ENCODE results near the gene ALDH1B1.
"Not testable (repeated sequence)": the region's sequence is repeated elsewhere in the genome, so short reads cannot be mapped to it uniquely, and the experiment has no call there.

ALDH1B1 gene

GRCh38 chr9:38388283-38389223, 3.9 kb upstream of the ALDH1B1 start:
- DNase-seq, result no peak

DNA sequence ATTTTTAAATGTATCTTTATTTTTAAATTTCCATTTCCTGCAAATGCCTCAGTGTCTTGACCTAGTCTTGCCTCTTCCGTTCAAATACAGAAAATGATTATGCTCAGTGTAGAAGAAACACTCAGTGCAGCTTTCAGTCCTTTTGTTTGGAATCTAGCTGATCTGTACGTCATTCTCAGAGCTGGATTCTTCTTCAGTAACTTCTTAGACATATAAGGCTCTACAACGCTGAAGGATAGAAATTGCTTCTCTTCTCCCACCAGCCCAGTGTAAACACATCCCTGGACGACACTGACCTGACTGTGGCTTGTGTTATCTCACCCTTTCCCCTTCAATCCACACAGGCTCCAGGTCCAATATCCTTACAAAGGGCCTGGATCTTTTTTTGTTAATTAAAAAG, 3.2 kb upstream of the ALDH1B1 start:
- DNase-seq, result no peak

DNA sequence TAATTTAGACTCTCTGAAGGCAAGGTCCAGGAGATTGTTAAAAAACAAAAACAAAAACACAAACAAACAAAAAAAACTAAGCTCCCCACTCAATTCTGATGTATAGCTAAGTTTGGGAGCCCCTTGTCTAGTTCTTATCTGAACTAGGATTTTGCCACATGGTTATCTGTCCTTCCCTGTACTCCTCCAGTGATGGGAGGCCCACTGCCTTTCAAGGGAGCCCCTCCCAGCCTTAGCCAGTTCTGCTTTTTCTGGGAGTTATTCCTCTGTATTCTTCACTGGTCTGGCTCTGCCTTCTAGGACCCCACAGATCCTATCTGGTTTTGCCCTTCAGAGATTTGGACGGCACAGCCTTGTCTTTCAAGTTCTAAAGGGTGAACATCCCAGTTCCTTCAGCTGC, 2.1 kb upstream of the ALDH1B1 start:
- DNase-seq, result no peak

GRCh38 chr9:38390851-38391250, 1.7 kb upstream of the ALDH1B1 start:
- DNase-seq, result no peak

DNA sequence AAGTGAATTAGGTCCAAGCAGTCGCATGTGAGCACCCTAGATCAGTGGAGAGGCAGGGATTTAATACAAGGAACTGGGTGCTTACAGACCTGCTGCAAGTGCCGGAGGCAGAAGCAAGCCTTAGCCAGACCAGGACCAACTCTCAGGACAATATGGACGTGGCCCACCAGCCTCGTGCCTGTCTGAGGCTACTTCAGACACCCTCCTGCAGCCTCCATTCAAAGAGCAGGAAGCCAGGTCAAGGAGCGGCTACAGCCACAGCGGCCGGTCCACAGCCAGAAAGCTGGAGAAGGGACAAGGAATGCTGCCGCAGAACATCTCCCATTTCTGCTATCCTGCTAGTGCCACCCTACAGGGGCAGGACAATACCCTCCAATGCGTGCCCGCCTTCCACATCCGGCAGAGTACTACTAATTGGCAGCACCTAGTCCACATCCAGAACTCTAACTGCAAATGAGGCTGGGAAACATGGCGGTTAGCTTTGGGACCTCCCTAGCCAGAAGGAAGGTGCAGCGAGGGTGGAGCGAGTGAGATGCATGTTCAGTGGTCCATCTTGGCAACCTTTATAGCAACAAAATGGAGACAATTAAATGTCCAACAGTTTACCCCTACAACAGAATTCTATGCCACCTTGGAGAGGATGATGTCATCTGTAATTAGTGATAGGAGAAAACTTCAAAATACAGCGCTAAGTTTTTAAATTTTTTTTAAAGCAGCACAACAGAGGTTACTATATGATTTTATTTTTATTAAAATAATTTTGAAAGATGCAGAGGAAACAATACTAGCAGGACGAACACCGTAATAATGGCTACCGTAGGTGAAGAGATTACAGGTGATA, 1.0 kb upstream of the ALDH1B1 start:
- DNase-seq, result no peak

DNA sequence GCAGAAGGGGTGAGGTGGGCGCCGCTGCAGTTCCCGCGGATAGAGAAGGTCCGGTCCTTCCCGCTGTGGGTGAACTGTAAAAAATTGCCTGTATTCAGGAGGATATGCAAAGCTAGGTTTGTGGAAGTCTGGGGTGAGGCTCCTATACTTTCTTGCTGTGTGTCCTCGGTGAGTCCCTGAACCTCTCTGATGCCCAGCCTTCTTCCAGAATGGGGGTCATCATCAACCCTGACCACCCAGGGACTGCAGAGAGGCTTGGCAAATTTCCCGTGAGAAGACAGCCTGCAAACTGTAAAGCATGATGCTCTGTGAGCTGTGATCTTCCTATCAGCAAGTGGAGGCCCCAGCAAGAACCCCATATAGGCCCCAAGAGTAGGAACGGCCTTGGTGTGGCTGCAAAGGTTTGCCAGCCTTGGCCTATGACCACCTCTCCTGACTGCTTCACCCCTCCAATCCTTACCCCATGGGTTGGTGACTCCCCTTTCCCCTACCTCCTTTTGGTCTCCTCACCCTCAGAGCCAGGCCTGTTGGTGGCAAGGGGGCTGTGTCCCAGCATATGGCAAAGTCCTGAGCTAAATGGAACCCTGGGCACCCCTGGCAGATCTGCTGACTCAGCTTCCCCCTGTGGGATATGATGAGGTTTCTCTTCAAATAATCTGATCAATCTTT, 760 bp downstream of the ALDH1B1 start:
- no peak for DNase-seq

- no peak for DNase-seq
Observed at GRCh38 chr9:38394416-38394815, 1.9 kb downstream of the ALDH1B1 start.

- DNase-seq, result no peak
Observed at GRCh38 chr9:38395653-38396370, 3.3 kb downstream of the ALDH1B1 start.

DNA sequence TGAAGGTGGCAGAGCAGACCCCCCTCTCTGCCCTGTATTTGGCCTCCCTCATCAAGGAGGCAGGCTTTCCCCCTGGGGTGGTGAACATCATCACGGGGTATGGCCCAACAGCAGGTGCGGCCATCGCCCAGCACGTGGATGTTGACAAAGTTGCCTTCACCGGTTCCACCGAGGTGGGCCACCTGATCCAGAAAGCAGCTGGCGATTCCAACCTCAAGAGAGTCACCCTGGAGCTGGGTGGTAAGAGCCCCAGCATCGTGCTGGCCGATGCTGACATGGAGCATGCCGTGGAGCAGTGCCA, 3.8 kb downstream of the ALDH1B1 start:
- DNase-seq, result no peak

- DNase-seq, result not testable (repeated sequence)
Observed at GRCh38 chr9:38399191-38399590, 6.7 kb downstream of the ALDH1B1 start.

DNA sequence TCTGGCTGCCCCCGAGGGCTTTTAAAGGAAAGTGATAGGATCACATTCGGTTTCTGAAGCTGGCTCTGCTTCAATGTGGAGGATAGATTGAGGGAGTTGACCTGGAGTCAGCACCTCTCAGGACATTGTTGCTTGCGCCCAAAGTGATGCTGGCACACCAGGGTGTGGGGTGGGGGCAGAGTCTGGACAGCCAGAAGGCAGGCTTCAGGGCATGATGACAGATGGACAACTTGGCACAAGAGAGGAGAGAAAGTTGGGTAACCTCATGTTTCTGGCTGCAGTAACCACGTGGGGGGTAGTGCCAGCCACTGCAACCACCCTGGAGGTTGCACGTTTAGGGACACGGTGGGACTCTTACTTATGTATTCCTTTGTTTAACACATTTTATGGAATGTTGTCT, 9.5 kb downstream of the ALDH1B1 start:
- DNase-seq, result no peak

DNA sequence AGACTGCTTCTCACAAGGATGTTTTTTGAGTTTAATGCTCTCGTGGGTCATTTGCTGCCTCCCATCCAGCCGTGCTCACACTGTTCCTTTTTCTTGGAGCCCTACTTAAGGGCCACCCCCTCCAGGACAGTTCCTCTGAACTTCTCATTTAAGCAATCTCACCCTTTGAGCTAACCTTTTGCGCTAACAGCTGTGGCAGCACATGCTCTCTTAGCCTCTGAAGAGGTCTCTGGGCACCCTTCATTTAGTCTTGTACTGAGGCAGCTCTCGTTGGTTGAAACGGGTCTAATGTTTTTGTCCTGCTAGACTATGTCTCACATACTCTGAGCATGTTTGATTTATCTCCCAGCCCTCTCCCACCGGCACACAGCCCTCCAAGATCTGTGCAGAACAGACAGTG, 11.8 kb downstream of the ALDH1B1 start:
- DNase-seq, result no peak

DNA sequence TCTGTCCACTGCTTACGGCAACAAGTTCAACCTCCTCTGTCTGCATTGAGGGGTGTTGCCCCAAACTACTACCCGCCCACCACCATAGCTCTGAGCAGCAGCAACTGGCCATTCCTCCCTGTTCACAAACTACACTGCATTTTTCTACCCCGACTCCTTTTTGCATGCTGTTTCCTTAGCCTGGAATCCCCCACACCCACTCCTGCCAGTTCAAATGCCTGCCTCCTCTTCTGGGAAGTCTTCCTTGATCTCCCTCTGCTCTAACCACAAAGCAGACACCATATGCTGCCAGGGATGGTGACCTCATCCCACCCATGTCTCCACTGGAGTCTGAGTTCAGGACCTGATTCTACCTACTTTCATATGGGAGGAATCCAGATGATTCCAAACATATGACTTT, 13.3 kb downstream of the ALDH1B1 start:
- DNase-seq, result no peak

- DNase-seq, result no peak
Observed at GRCh38 chr9:38406476-38407186, 14.1 kb downstream of the ALDH1B1 start.

- no peak for DNase-seq
Observed at GRCh38 chr9:38408719-38409118, 16.2 kb downstream of the ALDH1B1 start.

- DNase-seq, result no peak
Observed at GRCh38 chr9:38412751-38413150, 20.2 kb downstream of the ALDH1B1 start.

DNA sequence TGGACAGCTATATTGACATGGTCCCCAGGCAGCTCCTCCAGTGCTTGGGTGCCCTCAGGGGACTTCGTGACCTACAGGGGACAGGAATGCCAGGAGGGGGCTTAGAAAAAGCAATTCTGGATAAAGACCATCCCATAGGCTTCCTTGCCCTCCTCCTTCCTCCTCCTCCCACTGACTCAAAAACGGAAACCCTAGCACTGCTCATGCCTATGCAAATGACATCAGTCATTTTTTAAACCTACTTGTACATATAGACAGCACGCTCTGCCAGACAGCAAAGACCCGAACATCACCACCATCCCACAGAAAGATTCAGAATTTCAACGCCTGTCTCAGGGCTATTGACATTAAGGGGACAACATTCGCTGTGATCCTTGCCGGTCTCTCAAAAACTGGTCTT, 20.8 kb downstream of the ALDH1B1 start:
- DNase-seq, result no peak

DNA sequence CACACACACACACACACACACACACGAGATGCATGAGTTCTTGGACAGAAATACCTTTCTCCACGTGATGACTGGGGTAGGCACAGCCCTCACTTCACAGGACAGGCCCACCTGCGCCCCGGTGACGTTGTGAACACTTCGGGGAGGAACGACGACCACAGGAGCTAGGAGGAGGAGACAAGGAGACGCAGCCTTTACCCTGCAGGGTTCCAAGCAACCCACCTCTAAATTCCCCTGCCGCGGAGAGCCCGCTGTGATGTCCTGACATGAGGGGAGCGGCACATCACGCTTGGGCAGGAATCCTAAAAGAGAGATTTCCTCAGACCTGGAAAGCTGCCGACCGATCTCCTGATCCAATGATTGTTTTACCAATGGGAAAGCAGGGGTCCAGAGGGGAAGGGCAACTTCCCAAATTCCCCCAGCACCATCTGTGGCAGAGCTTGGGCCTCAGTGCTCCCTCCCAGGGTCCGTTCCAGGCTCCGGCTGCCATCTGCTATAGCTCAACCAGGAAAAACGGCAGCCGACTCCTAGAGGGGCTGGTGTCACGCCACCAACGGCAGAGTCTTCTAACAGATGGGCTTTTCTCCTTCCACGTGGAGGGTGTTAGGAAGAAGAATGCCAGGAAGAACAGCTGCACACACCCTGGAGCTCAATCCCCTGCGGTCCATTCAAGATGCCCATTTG, 21.7 kb downstream of the ALDH1B1 start:
- no peak for DNase-seq

DNA sequence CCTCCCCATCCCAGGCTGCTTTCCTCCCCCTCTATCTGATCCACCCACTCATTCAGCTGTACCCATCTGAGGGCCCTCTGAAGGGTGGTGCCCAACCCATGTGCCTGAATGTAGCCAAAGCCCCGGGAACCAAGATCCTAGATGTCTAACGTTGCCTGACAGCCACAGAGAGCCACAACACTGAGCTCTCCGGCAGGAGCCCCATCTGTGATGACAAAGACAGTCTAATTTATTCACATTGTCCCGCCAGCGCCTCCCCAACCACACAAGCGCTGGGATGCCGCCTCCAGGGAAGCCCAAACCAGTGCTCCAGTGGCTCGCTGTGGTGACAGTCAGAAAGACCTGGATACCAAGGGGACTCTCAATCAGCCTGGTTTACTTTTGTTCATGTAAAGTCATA, 23.4 kb downstream of the ALDH1B1 start:
- no peak for DNase-seq

DNA sequence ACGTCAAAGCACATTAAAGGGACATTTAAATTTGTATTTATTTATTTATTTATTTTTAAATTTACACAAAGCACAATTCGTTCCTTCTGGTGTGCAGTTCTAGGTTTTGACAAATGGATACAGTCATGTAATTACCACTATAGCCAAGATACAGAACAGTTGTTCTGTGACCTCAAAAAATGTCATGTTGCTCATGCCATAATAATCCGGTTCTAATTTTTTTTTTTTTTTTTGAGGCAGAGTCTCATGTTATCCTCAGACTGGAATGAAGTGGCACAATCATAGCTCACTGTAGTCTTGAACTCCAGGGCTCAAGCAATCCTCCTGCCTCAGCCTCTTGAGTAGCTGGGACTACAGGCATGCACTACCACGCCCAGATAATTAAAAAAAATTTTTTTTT, 24.0 kb downstream of the ALDH1B1 start:
- no peak for DNase-seq

All from right forelimb (tissue), 1 donor.